GM10266 (cell line): ENCODE results near the gene KLHDC10.

Experiments used
- DNase-seq: peaks from one replicate; pipeline ENCODE4 v3.0.0; 2012; ENCODE audit errors: extremely low spot score
- TF ChIP-seq, protein P1 (sequence below): IDR thresholded peaks from 2 replicates; pipeline ENCODE4 v1.5.1; 2012; ENCODE audit warnings: mild to moderate bottlenecking, low read depth; ENCODE audit not compliant: control insufficient read depth, insufficient read depth; ENCODE audit errors: missing control alignments

The KLHDC10 gene

DNA sequence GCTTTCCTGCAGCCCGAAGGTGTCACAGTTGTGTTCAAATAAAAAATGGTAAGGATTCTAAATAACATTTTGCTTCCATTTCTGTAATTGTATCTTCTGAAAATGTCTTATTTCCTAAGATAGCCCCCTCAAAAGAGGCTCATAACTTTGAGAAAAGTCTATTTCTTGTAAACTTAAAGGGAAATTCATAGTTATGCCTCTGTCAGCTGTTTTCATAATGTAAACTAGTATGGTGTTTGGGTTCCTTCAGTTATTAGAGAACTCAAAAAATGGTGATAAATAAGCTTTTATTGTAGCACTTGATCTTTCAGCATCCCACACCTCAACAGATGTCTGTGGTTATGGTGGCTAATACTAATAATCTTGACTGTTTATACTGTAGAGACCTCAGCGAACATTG, 57.1 kb downstream of the KLHDC10 start:
- no peak for DNase-seq
- TF ChIP-seq, protein P1, sequence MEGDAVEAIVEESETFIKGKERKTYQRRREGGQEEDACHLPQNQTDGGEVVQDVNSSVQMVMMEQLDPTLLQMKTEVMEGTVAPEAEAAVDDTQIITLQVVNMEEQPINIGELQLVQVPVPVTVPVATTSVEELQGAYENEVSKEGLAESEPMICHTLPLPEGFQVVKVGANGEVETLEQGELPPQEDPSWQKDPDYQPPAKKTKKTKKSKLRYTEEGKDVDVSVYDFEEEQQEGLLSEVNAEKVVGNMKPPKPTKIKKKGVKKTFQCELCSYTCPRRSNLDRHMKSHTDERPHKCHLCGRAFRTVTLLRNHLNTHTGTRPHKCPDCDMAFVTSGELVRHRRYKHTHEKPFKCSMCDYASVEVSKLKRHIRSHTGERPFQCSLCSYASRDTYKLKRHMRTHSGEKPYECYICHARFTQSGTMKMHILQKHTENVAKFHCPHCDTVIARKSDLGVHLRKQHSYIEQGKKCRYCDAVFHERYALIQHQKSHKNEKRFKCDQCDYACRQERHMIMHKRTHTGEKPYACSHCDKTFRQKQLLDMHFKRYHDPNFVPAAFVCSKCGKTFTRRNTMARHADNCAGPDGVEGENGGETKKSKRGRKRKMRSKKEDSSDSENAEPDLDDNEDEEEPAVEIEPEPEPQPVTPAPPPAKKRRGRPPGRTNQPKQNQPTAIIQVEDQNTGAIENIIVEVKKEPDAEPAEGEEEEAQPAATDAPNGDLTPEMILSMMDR, result no peak

GRCh38 chr7:130127821-130128317, 57.5 kb downstream of the KLHDC10 start:
- TF ChIP-seq, protein P1, result no peak
- no peak for DNase-seq

- TF ChIP-seq, protein P1, result no peak
- DNase-seq, result no peak
Measured at GRCh38 chr7:130129011-130129411, 58.7 kb downstream of the KLHDC10 start.

- TF ChIP-seq, protein P1, result no peak
Measured at GRCh38 chr7:130131191-130131834, 61.0 kb downstream of the KLHDC10 start.

GRCh38 chr7:130131964-130132875, 61.9 kb downstream of the KLHDC10 start:
- TF ChIP-seq, protein P1, result no peak
- no peak for DNase-seq

More at GRCh38 chr7:130131191-130131834, 61.0 kb downstream of the KLHDC10 start:
- no peak for DNase-seq

DNA sequence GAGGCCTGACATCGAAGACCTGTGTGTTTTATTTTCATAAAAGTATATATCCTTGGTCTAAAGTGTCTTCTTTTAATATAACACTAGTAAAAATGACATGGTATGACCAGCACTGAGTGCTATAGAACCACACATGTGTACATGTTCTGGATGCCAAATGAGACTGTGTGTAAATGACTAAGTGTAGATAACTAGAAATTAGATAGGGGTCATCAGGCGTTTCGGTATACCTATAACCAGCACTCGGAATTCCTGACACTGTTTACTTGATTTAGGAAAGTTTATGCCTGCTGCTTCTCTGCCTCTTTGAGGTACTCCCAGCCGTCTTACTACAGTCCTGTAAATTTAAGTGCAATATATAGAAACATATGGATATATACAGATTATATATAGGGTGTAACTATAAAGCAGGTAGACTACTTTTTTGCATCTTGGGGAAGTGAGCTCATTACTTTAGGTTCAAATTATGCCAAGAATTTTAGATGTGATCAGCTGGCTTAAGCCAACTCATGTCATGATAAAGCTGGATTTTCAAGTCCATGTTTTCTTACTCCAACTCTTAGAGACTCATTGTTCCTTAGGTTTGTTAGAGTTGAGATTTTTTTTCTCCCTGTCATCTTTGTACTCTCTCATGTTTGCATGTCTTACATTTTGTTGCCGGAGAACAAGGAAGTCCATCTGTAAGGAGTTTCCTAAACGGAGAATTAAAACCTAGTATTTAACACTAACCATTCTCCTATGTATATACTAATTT, 62.9 kb downstream of the KLHDC10 start:
- no peak for DNase-seq
- TF ChIP-seq, protein P1, result no peak
